ENCODE data around the gene ADGRG7. TPM values are rescaled to one million over a fixed set of nuclear protein-coding genes. Genes with fewer than 3 reads are reported as not detected.

ADGRG7 gene
- polyA plus RNA-seq, 2 donors, result not detected

GRCh38 chr3:100591411-100591810, 18.0 kb upstream of the ADGRG7 start:
- Histone ChIP-seq H3K36me3 (ENCODE audit: control insufficient read depth in 2 of 2, insufficient read depth in 2 of 2, low read length in 1 of 2) (no peaks in the 10 kb centered on the region), H3K4me1 (ENCODE audit: control insufficient read depth in 2 of 2, insufficient read depth in 2 of 2, low read length in 1 of 2) (no peaks in the 10 kb centered on the region), H3K27me3 (ENCODE audit: control insufficient read depth in 1 of 2, insufficient read depth in 2 of 2, low read length in 2 of 2) (no peaks in the 10 kb centered on the region), H3K27ac (ENCODE audit: low read depth in 2 of 2, low read length in 1 of 2) (no peak overlapping the region), H3K4me3 (ENCODE audit: low read depth in 1 of 2, low read length in 2 of 2) (no peak overlapping the region), H3K9me3 (ENCODE audit: control insufficient read depth in 2 of 2, insufficient read depth in 1 of 2, low read depth in 1 of 2, low read length in 1 of 2) (peaks cover 0 to 3% of the 10 kb centered on the region in 2 donors)
- WGBS, 2 donors, result 57 to 60% methylated on average over 3 of the region's 3 CpGs

GRCh38 chr3:100600181-100601042, 9.0 kb upstream of the ADGRG7 start:
- H3K4me3 ChIP-seq (ENCODE audit: low read depth in 1 of 2, low read length in 2 of 2), result no peak overlapping the region
- peak overlapping the region; percentile 80 to 85 for H3K27ac ChIP-seq (ENCODE audit: low read depth in 2 of 2, low read length in 1 of 2)
- H3K9me3 ChIP-seq (ENCODE audit: control insufficient read depth in 2 of 2, insufficient read depth in 1 of 2, low read depth in 1 of 2, low read length in 1 of 2), result no peaks in the 10 kb centered on the region
- H3K4me1 ChIP-seq (ENCODE audit: control insufficient read depth in 2 of 2, insufficient read depth in 2 of 2, low read length in 1 of 2), result peaks cover 0 to 5% of the 10 kb centered on the region in 2 donors
- 44 to 58% methylated on average over 11 of the region's 11 CpGs for WGBS, 2 donors
- no peaks in the 10 kb centered on the region for H3K27me3 ChIP-seq (ENCODE audit: control insufficient read depth in 1 of 2, insufficient read depth in 2 of 2, low read length in 2 of 2)
- H3K36me3 ChIP-seq (ENCODE audit: control insufficient read depth in 2 of 2, insufficient read depth in 2 of 2, low read length in 1 of 2), result no peaks in the 10 kb centered on the region

GRCh38 chr3:100602506-100603444, 6.6 kb upstream of the ADGRG7 start:
- Histone ChIP-seq H3K27me3 (ENCODE audit: control insufficient read depth in 1 of 2, insufficient read depth in 2 of 2, low read length in 2 of 2) (no peaks in the 10 kb centered on the region), H3K27ac (ENCODE audit: low read depth in 2 of 2, low read length in 1 of 2) (no peak overlapping the region), H3K4me1 (ENCODE audit: control insufficient read depth in 2 of 2, insufficient read depth in 2 of 2, low read length in 1 of 2) (peaks cover 0 to 5% of the 10 kb centered on the region in 2 donors), H3K4me3 (ENCODE audit: low read depth in 1 of 2, low read length in 2 of 2) (peak overlapping the region in 1 of 2 donors; percentile 7), H3K36me3 (ENCODE audit: control insufficient read depth in 2 of 2, insufficient read depth in 2 of 2, low read length in 1 of 2) (no peaks in the 10 kb centered on the region), H3K9me3 (ENCODE audit: control insufficient read depth in 2 of 2, insufficient read depth in 1 of 2, low read depth in 1 of 2, low read length in 1 of 2) (no peaks in the 10 kb centered on the region)
- 38 to 44% methylated on average over 7 of the region's 7 CpGs for WGBS, 2 donors

- H3K36me3 ChIP-seq (ENCODE audit: control insufficient read depth in 2 of 2, insufficient read depth in 2 of 2, low read length in 1 of 2), result no peaks in the 10 kb centered on the region
- H3K4me1 ChIP-seq (ENCODE audit: control insufficient read depth in 2 of 2, insufficient read depth in 2 of 2, low read length in 1 of 2), result peaks cover 0 to 5% of the 10 kb centered on the region in 2 donors
- H3K9me3 ChIP-seq (ENCODE audit: control insufficient read depth in 2 of 2, insufficient read depth in 1 of 2, low read depth in 1 of 2, low read length in 1 of 2), result no peaks in the 10 kb centered on the region
- 35 to 40% methylated on average over 5 of the region's 5 CpGs for WGBS, 2 donors
- peak overlapping the region in 1 of 2 donors; percentile 7 for H3K4me3 ChIP-seq (ENCODE audit: low read depth in 1 of 2, low read length in 2 of 2)
- no peaks in the 10 kb centered on the region for H3K27me3 ChIP-seq (ENCODE audit: control insufficient read depth in 1 of 2, insufficient read depth in 2 of 2, low read length in 2 of 2)
- no peak overlapping the region for H3K27ac ChIP-seq (ENCODE audit: low read depth in 2 of 2, low read length in 1 of 2)
Measured at GRCh38 chr3:100603469-100603868, 5.9 kb upstream of the ADGRG7 start.

GRCh38 chr3:100605358-100605757, 4.0 kb upstream of the ADGRG7 start:
- no peak overlapping the region for H3K27ac ChIP-seq (ENCODE audit: low read depth in 2 of 2, low read length in 1 of 2)
- no peak overlapping the region for H3K4me3 ChIP-seq (ENCODE audit: low read depth in 1 of 2, low read length in 2 of 2)
- 92% methylated on average over 8 of the region's 8 CpGs for WGBS, 2 donors
- no peaks in the 10 kb centered on the region for H3K36me3 ChIP-seq (ENCODE audit: control insufficient read depth in 2 of 2, insufficient read depth in 2 of 2, low read length in 1 of 2)
- no peaks in the 10 kb centered on the region for H3K9me3 ChIP-seq (ENCODE audit: control insufficient read depth in 2 of 2, insufficient read depth in 1 of 2, low read depth in 1 of 2, low read length in 1 of 2)
- H3K27me3 ChIP-seq (ENCODE audit: control insufficient read depth in 1 of 2, insufficient read depth in 2 of 2, low read length in 2 of 2), result no peaks in the 10 kb centered on the region
- H3K4me1 ChIP-seq (ENCODE audit: control insufficient read depth in 2 of 2, insufficient read depth in 2 of 2, low read length in 1 of 2), result peaks cover 0 to 5% of the 10 kb centered on the region in 2 donors

- no peaks in the 10 kb centered on the region for H3K4me1 ChIP-seq (ENCODE audit: control insufficient read depth in 2 of 2, insufficient read depth in 2 of 2, low read length in 1 of 2)
- H3K4me3 ChIP-seq (ENCODE audit: low read depth in 1 of 2, low read length in 2 of 2), result no peak overlapping the region
- no peaks in the 10 kb centered on the region for H3K9me3 ChIP-seq (ENCODE audit: control insufficient read depth in 2 of 2, insufficient read depth in 1 of 2, low read depth in 1 of 2, low read length in 1 of 2)
- no peaks in the 10 kb centered on the region for H3K36me3 ChIP-seq (ENCODE audit: control insufficient read depth in 2 of 2, insufficient read depth in 2 of 2, low read length in 1 of 2)
- no peaks in the 10 kb centered on the region for H3K27me3 ChIP-seq (ENCODE audit: control insufficient read depth in 1 of 2, insufficient read depth in 2 of 2, low read length in 2 of 2)
- no peak overlapping the region for H3K27ac ChIP-seq (ENCODE audit: low read depth in 2 of 2, low read length in 1 of 2)
Measured at GRCh38 chr3:100606894-100607512, 2.4 kb upstream of the ADGRG7 start.

GRCh38 chr3:100609963-100610362, 562 bp downstream of the ADGRG7 start:
- WGBS, 2 donors, result 70 to 76% methylated on average over 2 of the region's 2 CpGs
- no peak overlapping the region for H3K4me3 ChIP-seq (ENCODE audit: low read depth in 1 of 2, low read length in 2 of 2)

GRCh38 chr3:100611221-100611620, 1.8 kb downstream of the ADGRG7 start:
- Histone ChIP-seq H3K27me3 (ENCODE audit: control insufficient read depth in 1 of 2, insufficient read depth in 2 of 2, low read length in 2 of 2) (no peaks in the 10 kb centered on the region), H3K36me3 (ENCODE audit: control insufficient read depth in 2 of 2, insufficient read depth in 2 of 2, low read length in 1 of 2) (no peaks in the 10 kb centered on the region), H3K4me3 (ENCODE audit: low read depth in 1 of 2, low read length in 2 of 2) (no peak overlapping the region), H3K9me3 (ENCODE audit: control insufficient read depth in 2 of 2, insufficient read depth in 1 of 2, low read depth in 1 of 2, low read length in 1 of 2) (no peaks in the 10 kb centered on the region), H3K27ac (ENCODE audit: low read depth in 2 of 2, low read length in 1 of 2) (no peak overlapping the region), H3K4me1 (ENCODE audit: control insufficient read depth in 2 of 2, insufficient read depth in 2 of 2, low read length in 1 of 2) (no peaks in the 10 kb centered on the region)
- WGBS, 2 donors, result 63 to 88% methylated on average over 3 of the region's 3 CpGs

More at GRCh38 chr3:100609963-100610362, 562 bp downstream of the ADGRG7 start:
- Histone ChIP-seq H3K27me3 (ENCODE audit: control insufficient read depth in 1 of 2, insufficient read depth in 2 of 2, low read length in 2 of 2) (no peaks in the 10 kb centered on the region), H3K4me1 (ENCODE audit: control insufficient read depth in 2 of 2, insufficient read depth in 2 of 2, low read length in 1 of 2) (no peaks in the 10 kb centered on the region), H3K27ac (ENCODE audit: low read depth in 2 of 2, low read length in 1 of 2) (no peak overlapping the region), H3K36me3 (ENCODE audit: control insufficient read depth in 2 of 2, insufficient read depth in 2 of 2, low read length in 1 of 2) (no peaks in the 10 kb centered on the region), H3K9me3 (ENCODE audit: control insufficient read depth in 2 of 2, insufficient read depth in 1 of 2, low read depth in 1 of 2, low read length in 1 of 2) (no peaks in the 10 kb centered on the region)

- Histone ChIP-seq H3K9me3 (ENCODE audit: control insufficient read depth in 2 of 2, insufficient read depth in 1 of 2, low read depth in 1 of 2, low read length in 1 of 2) (no peaks in the 10 kb centered on the region), H3K4me3 (ENCODE audit: low read depth in 1 of 2, low read length in 2 of 2) (no peak overlapping the region), H3K36me3 (ENCODE audit: control insufficient read depth in 2 of 2, insufficient read depth in 2 of 2, low read length in 1 of 2) (no peaks in the 10 kb centered on the region), H3K27ac (ENCODE audit: low read depth in 2 of 2, low read length in 1 of 2) (no peak overlapping the region), H3K27me3 (ENCODE audit: control insufficient read depth in 1 of 2, insufficient read depth in 2 of 2, low read length in 2 of 2) (no peaks in the 10 kb centered on the region), H3K4me1 (ENCODE audit: control insufficient read depth in 2 of 2, insufficient read depth in 2 of 2, low read length in 1 of 2) (no peaks in the 10 kb centered on the region)
- WGBS, 2 donors, result 65 to 77% methylated on average over 4 of the region's 4 CpGs
Measured at GRCh38 chr3:100613721-100614390, 4.5 kb downstream of the ADGRG7 start.
